DND-41 (cell line): ENCODE data around the gene GCLC.
"Not testable (repeated sequence)": the region's sequence is repeated elsewhere in the genome, so short reads cannot be mapped to it uniquely, and the experiment has no call there.

Experiments
- ATAC-seq: fragments of 200-7000 bp; cut with Tn5 transposase; 3 replicates; pipeline ENCODE4 v1.9.1; 2021; ENCODE audit warnings: low read depth; ENCODE audit not compliant: insufficient read depth
- DNase-seq: peaks from one replicate; pipeline ENCODE4 v3.0.0-alpha.2; 2020
- H2AFZ ChIP-seq: 2 replicates; pipeline ENCODE4 v1.6.0; 2012; ENCODE audit warnings: low read depth, low read length
- H3K27ac ChIP-seq: 2 replicates; pipeline ENCODE4 v1.5.1; 2012; ENCODE audit warnings: low read length, inconsistent platforms
- H3K27me3 ChIP-seq: fragments of 200-600 bp; sonication (generic); 2 replicates; pipeline ENCODE4 v1.6.0; 2012; ENCODE audit warnings: low read length, mild to moderate bottlenecking, inconsistent platforms; ENCODE audit not compliant: insufficient read depth, poor library complexity
- H3K36me3 ChIP-seq: 2 replicates; pipeline ENCODE4 v1.5.1; 2012; ENCODE audit warnings: low read length, inconsistent platforms; ENCODE audit not compliant: insufficient read depth
- H3K4me1 ChIP-seq: 2 replicates; pipeline ENCODE4 v1.5.1; 2012; ENCODE audit warnings: mild to moderate bottlenecking, low read length; ENCODE audit not compliant: insufficient read depth
- H3K4me2 ChIP-seq: 2 replicates; pipeline ENCODE4 v1.6.0; 2012; ENCODE audit warnings: mild to moderate bottlenecking, moderate library complexity, low read length, inconsistent platforms; ENCODE audit not compliant: insufficient read depth
- H3K4me3 ChIP-seq, 2 experiments: fragments of 200-600 bp in 1 of 2; shearing (Covaris generic) in 1 of 2; 2 replicates each; pipeline ENCODE4 v1.5.1; 2012 to 2016; ENCODE audit warnings: inconsistent platforms in 2 of 2, low read length in 2 of 2, mild to moderate bottlenecking in 2 of 2, low read depth in 1 of 2, moderate library complexity in 1 of 2
- H3K79me2 ChIP-seq: 2 replicates; pipeline ENCODE4 v1.6.0; 2012; ENCODE audit warnings: low read length, inconsistent platforms; ENCODE audit not compliant: insufficient read depth
- H3K9ac ChIP-seq: 2 replicates; pipeline ENCODE4 v1.6.0; 2012; ENCODE audit warnings: low read depth, mild to moderate bottlenecking, inconsistent platforms, low read length, moderate library complexity
- H3K9me3 ChIP-seq: 2 replicates; pipeline ENCODE4 v1.5.1; 2012; ENCODE audit warnings: low read length, moderate library complexity, mild to moderate bottlenecking, inconsistent platforms; ENCODE audit not compliant: insufficient read depth, severe bottlenecking
- H4K20me1 ChIP-seq: 2 replicates; pipeline ENCODE4 v1.6.0; 2012; ENCODE audit warnings: low read length; ENCODE audit not compliant: insufficient read depth
- CTCF ChIP-seq: IDR thresholded peaks from 2 replicates; pipeline ENCODE4 v1.5.1; 2012; ENCODE audit warnings: borderline replicate concordance, low read length, moderate library complexity, mild to moderate bottlenecking; ENCODE audit not compliant: poor library complexity, severe bottlenecking; ENCODE audit errors: extremely low read depth
- EZH2 ChIP-seq: IDR thresholded peaks from 3 replicates; pipeline ENCODE4 v1.6.1; 2012; ENCODE audit warnings: borderline replicate concordance, low read depth, mild to moderate bottlenecking, moderate library complexity, low read length, inconsistent platforms; ENCODE audit not compliant: severe bottlenecking

GCLC gene

GRCh38 chr6:53556986-53557715, 12.2 kb upstream of the GCLC start:
- H2AFZ ChIP-seq, result no peak overlapping the region
- H3K36me3 ChIP-seq, result no peaks in the 10 kb centered on the region
- DNase-seq (no peak), ATAC-seq (no peak)
- no peak overlapping the region for H3K9ac ChIP-seq
- peaks cover 36% of the 10 kb centered on the region for H3K9me3 ChIP-seq
- H3K4me2 ChIP-seq, result no peak overlapping the region
- H3K27ac ChIP-seq, result no peak overlapping the region
- no peaks in the 10 kb centered on the region for H3K27me3 ChIP-seq
- no peak for TF ChIP-seq CTCF
- TF ChIP-seq EZH2, result no peak
- no peaks in the 10 kb centered on the region for H3K79me2 ChIP-seq
- no peak overlapping the region for H3K4me3 ChIP-seq
- no peaks in the 10 kb centered on the region for H3K4me1 ChIP-seq
- H4K20me1 ChIP-seq, result no peaks in the 10 kb centered on the region

DNA sequence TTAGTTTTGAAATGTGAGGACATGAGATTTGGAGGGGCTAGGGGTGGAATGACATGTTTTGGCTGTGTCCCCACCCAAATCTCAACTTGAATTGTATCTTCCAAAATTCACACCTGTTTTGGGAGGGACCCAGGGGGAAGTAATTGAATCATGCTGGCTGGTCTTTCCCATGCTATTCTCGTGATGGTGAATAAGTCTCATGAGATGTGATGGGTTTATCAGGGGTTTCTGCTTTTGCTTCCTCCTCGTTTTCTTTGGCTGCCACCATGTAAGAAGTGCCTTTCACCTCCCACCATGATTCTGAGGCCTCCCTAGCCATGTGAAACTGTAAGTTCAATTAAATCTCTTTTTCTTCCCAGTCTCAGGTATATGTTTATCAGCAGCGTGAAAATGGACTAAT, 8.7 kb upstream of the GCLC start:
- not testable (repeated sequence) for DNase-seq, H4K20me1 ChIP-seq, H3K79me2 ChIP-seq, H3K4me3 ChIP-seq, ATAC-seq, H3K27me3 ChIP-seq, H3K4me2 ChIP-seq, H2AFZ ChIP-seq, H3K4me1 ChIP-seq, H3K36me3 ChIP-seq, H3K9ac ChIP-seq, H3K27ac ChIP-seq
- H3K9me3 ChIP-seq, result peaks cover 13% of the 10 kb centered on the region

DNA sequence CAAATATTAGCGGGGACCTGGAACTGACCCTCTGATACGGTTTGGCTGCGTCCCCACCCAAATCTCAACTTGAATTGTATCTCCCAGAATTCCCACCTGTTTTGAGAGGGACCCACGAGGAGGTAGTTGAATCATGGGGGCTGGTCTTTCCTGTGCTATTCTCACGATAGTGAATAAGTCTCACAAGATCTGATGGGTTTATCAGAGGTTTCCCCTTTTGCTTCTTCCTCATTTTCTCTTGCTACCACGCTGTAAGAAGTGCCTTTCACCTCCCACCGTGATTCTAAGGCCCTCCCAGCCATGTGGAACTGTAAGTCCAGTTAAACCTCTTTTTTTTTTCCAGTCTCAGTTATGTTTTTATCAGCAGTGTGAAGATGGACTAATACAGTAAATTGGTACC, 6.8 kb upstream of the GCLC start:
- not testable (repeated sequence) for H3K4me3 ChIP-seq, H3K9me3 ChIP-seq, H3K9ac ChIP-seq, H2AFZ ChIP-seq, H3K27me3 ChIP-seq, H4K20me1 ChIP-seq, H3K36me3 ChIP-seq, H3K4me2 ChIP-seq, H3K79me2 ChIP-seq, H3K27ac ChIP-seq, ATAC-seq, DNase-seq
- H3K4me1 ChIP-seq, result peaks cover 17% of the 10 kb centered on the region

DNA sequence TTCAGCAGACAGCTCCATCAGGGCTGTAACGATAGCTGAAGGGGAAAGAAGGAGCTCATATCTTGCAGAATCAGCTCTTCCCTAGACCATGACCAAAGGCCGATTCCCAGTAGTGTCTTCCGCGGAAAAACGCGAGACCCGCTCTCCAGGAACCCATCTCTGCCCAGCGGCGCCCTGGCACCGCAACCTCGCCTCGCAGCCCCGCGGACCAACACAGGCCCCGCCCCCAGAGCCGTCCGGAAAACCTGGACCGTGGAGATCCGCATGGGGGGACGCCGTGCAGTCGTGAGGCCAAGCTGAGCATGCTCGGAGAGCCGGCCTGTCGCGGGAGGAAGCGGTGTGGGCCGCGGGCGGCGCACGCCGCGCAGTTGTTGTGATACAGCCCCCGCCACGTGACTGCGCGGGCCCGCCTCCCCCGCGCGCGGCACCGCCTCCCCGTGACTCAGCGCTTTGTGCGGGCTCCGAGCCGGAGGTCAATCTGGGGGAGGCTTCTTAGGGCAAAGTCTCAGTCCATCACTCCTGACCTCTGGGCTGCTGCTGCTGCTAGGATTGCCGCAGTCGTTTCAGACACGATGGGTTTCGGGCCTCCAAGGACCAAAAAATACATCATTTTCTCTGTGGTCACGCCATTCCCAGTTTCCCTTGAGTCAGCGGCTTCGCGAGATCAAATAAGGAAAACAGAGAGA, 3.1 kb upstream of the GCLC start:
- H3K27ac ChIP-seq, result peak overlapping the region; percentile 67
- H3K9ac ChIP-seq, result peak overlapping the region; percentile 53
- peaks cover 3% of the 10 kb centered on the region; the same call in 1 of the 2 replicates for H4K20me1 ChIP-seq
- ATAC-seq (peak; percentile 80), DNase-seq (peak; percentile 96)
- peak; percentile 26 for TF ChIP-seq CTCF
- no peak for TF ChIP-seq EZH2
- peak overlapping the region; percentile 67 for H3K4me2 ChIP-seq
- peak overlapping the region; percentile 72 for H2AFZ ChIP-seq
- no peaks in the 10 kb centered on the region for H3K27me3 ChIP-seq
- no peaks in the 10 kb centered on the region for H3K36me3 ChIP-seq
- peaks cover 45% of the 10 kb centered on the region for H3K4me1 ChIP-seq
- H3K9me3 ChIP-seq, result no peaks in the 10 kb centered on the region
- H3K4me3 ChIP-seq, result peak overlapping the region; percentile 32 to 65
- peaks cover 16% of the 10 kb centered on the region for H3K79me2 ChIP-seq
